GM21723 (cell line): Measurements from ENCODE around the gene NMRAL1.

ENCODE experiments used
- ATAC-seq: cut with Tn5 transposase; IDR thresholded peaks from one replicate; pipeline ENCODE4 v1.9.1; 2021; ENCODE audit warnings: mild to moderate bottlenecking, moderate library complexity; ENCODE audit not compliant: unreplicated experiment

NMRAL1 gene

DNA sequence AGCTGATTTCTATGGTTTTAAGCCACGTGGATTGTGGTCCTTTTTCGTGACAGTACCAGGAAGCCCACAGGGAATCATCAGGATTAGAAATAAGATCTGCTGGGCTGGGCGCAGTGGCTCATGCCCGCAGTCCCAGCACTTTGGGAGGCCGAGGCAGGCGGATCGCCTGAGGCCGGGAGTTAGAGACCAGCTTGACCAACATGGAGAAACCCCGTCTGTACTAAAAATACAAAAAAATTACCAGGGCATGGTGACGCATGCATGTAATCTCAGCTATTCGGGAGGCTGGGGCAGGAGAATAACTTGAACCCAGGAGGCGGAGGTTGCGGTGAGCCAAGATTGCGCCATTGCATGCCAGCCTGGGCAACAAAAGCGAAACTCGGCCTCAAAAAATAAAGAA is 6.5 kb downstream of the NMRAL1 start:
- no peak for ATAC-seq

DNA sequence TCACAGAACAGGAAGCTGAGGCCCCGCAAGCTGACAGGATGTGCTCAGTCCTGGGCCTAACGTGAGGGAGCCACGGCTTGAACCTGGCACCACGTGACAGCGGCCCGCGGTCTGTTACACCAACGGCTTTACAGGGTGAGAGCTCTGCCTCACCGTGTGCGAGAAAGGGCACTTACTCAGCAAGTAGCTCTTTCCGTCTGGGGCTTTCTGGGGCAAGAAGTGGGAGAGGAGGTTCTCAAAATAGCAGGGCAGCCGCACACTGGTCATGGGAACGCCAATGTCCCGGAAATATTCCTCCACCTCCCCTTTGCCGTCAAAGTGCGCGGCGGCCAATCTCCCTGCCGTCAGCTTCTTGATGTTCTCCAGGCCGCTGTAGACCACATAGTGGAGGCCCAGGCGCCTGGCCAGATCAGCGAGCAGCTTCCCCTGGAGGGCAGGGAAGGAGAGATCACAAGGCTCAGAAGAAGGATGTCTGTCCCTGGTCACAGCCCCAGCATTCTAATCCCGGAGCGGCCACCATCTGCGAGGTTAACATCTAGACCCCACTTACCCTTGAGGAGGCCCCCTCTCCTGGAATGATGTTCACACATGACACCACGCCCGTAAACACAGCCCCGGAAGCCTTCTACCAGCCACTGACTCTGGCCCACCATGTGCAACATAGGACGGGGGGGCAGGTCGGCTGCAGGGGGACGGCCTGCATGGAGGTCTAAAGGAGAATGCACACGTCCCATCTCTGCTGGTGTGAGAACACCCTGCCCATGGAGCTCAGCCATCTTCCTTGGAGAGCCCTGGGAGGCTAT is 8.2 kb downstream of the NMRAL1 start:
- no peak for ATAC-seq

DNA sequence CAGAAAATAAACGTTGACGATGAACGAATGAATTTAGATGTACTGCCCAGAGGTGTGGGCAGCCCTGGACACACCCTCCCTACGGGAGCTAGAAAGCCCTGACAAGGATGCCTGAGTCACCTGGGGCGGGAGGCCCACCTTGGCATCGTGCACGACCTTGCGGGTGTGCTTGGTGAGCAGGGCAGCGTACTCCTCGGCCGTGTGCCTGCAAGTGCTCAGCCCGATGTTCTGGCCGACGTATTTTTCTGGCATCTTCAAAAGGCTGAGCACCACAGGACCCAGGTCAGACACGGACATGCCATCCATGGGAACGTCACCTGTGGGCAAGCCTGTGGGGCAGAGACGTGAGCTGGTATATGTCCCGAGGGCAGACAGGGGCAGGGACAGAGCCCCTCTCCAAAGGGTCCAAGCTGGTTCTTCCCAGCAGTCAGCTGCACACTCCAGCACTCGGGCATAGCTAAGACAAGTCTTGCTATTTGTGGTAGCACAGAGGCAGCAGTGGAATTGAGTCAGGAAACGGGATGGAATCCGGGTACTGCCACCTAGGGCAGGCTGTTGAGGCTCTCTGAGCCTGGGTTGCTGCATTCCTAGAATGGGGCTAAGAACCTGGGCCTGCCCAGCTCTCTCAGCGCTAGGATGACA is 10.8 kb downstream of the NMRAL1 start:
- no peak for ATAC-seq

DNA sequence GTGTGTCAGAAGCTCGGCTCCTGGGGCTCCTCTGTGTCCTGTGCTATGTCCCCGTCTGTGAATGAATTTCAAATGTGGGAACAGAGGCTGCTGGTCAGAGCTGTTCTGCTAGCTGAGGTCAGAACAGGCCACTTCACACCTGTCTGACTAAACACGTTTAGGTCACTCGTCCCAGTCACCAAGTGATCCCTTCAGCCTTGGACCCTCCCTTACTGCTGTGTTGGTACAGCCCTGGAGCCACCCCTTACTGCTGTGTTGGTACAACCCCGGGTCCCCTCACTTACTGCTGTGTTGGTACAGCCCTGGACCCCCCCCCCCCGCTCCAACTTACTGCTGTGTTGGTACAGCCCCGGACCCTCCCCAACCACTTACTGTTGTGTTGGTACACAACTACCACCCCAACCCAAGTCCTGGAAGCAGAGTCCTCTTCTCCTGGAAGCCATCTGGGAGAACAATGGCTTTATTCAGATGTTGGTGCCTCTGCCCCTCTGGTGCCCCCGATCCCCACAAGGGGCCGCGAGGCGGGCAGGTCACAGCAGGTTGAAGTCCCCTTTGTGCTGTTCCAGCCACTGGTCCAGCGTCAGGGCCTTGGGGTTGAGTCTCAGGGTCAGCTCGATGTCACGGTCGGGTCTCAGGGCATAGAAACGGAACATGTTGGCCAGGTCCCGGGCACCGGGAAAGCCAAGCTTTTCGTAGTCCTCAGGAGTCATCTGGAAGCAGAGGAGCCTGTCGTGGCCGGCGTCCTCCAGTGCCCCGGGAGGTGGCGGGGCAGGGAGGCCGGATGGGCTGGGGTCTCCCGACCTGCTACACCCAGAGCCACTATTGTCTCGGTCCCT is 13.0 kb downstream of the NMRAL1 start:
- no peak for ATAC-seq

DNA sequence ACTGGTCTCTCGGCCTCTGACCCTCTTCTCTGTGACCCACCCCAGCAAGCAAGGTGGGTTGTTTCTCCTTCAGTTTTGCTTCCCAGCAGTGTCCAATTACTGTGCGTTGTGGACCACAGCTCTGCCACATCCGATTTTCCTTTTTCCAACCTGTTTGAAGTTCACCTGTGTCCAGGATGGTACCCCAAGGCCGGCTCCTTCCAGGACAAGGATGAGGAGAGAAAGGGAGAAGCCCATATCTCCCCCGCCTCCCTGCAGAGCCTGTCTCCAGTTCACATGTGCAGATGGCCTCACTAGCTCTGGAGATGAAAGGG is 13.5 kb downstream of the NMRAL1 start:
- ATAC-seq: no peak

DNA sequence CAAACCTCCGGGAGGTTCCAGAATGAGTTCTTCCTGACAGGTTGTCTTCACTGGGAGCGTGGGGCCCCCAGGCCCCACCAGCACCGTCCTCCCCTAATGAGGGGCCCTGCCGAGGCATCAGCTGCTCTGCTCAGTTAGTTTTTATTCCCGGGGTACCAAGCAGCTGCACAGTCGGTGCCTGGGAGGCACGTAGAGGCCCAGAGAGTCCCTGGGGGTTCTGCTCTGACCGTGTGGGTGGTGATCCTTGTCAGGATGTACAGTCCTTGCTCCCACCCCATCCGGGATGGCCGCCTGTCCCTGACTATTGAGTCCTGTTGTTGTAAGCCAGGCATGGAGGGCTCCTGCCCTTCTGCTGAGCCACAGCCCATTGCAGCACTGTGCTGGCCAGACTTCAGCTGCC is 18.5 kb downstream of the NMRAL1 start:
- ATAC-seq: no peak

DNA sequence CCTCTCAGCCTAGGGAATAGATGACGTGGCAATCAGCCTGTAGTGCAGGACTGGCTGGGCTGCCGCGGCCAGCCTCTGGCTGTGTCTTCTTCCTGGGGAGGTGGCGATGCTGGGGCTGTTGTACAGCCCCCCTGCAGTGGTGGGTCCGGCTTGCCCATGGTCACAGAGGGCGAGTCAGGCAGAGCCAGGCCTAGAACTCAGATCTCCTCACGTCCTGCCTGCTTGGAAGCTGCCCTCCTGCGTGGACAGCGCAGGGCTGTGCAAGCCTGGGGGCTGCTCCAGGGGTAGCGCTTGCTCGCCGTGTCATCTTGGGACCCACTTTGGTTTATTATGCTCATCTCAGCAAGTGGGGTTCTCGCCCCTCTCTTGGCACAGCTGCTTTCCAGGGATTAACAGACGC is 19.3 kb downstream of the NMRAL1 start:
- no peak for ATAC-seq

DNA sequence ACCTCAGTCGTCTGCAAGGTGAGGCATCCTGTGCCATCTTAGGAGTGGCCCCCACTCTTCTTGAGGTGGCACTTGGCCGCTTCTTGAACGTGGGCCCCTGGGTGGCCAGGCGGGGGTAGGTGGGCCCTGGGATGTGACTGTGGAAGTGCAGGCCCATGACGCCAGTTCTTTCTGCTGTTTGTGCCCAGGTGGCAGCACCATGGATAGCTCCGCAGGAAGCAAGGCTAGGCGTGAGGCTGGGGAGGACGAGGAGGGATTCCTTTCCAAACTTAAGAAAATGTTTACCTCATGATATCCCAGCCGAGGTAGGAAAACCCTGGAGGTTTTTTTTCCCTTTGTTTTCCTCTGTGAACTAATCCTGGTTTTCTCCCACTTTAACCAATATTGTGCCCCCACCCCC is 19.8 kb downstream of the NMRAL1 start:
- ATAC-seq: no peak

DNA sequence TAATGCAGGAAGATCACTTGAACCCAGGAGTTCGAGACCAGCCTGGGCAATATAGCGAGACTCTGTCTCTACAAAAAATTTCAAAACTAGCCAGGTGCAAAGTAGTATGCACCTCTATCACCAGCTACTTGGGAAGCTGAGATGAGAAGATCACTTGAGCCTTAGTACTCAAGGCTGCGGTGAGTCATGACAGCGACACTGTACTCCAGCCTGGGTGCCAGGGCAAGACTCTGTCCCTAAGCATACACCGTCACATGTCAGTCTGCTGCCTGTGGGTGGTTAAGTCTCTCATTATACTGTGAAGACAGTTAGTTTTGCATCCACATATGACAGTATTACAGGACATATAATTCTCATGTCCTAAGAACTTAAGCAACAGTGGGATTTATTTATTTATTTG is 21.8 kb downstream of the NMRAL1 start:
- no peak for ATAC-seq

DNA sequence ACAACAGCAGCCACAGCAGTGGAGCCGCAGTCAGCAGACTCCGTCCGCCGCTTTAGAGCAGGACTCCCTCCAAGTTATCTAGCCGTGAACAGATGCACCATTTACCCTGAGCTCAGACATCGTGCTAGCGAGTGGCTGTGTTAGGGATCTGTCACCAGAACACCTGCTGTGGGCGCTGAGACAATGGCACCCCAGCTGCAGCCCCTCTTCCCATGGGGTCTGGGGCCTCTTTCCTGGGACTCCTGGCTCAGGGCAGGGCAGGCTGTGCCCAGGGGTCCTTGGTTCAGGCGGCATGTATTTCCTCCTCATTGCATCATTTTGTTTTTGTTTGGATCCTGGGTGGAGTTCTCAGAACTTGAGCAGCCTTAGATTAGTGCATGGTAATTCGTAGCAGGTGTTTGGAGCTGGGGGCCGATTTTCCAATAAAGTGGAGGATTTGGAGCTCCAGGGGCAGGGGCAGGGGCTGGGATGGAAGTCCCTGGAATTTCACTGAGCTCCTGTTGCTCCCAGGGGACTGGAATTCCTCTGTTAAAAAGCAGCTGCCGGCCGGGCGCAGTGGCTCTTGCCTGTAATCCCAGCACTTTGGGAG is 23.4 kb downstream of the NMRAL1 start:
- no peak for ATAC-seq

DNA sequence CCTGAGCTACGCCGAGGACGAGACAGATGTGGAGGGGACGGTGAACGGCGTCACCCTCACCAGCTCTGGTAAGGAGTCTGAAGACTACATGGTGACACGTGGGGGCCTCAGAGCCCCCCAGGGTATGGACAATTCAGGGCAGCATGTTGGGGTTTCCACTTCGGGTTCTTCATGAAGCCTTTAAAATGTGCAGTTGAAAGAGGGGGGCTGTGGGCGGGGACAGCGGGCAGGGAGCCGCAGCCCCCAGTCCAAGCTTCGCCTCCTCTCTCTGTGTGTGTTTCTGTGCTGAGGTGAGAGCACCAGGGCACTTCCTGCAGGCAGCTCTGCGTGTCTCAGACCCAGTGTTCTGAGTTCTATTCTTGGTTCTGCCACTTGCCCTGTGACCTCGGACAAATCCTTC is 24.0 kb downstream of the NMRAL1 start:
- ATAC-seq: no peak

DNA sequence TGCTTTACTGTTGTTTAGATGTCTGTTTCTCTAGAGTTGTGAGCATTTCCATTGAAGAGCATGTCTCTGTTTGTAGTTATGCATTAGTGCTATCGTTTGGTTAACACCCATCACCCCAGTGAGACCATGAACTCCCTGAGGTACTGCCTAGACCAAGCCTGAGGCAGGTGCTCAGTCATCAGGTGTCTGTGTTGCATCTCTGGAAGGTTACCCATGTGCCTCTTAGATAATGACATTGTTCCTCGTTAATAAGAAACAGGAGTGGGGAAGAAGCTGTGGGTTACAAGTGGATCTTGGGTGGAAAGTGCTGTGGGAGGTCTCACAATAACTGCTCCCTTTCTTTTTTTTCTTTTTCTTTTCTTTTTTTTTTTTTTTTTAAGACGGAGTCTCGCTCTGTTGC is 30.4 kb downstream of the NMRAL1 start:
- ATAC-seq: no peak

DNA sequence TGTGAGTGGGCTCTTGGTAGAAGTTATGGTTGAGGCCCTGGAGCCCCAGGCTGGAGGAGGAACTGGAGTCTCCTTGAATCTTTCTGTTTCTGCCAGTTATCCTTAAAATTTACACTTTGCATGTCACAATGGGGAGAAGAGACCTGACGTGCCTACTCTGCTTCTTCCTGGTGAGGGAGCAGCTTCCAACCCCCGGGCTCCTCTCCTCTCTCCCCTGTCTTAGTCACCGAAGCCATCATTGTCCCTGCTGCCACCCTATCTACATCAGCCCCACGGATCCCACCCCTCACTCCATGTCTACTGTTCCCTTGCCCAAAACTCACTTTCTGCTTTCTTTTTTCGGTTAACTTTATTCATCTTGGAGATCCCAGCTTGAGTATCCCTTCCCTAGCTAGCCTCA is 31.2 kb downstream of the NMRAL1 start:
- ATAC-seq: no peak

DNA sequence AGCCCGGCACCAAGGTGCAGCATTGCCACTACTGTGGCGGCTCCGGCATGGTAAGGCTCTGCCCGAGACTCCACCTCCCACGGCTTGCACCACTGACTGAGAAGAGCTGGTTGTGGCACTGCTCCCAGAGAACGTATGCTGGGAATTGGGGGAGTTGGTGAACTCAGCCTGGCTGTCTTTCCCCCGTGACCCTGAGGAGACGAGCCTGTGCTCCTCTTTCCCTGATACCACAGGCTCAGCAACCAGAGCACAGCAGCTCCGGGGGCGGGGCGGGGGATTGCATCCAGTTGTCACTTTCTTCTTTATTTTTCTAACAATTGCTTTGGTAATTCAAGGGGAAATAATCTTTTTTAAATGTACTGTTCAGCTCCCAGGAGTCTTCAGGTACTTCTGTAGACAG is 32.1 kb downstream of the NMRAL1 start:
- no peak for ATAC-seq

DNA sequence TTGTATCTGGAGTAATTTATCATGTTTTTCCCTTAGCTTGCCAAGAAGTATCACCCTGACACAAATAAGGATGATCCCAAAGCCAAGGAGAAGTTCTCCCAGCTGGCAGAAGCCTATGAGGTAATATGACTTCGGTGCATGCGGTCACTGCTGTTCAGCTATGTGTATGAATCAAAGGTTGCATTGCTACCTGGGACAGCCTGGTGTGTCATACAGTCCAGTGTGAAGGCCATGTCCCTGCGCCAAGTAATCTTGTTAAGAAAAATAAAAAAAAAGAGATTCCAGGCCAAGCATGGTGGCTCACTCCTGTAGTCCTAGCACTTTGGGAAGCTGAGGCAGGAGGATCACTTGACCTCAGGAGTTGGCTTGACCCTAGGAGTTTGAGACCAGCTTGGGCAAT is 37.1 kb downstream of the NMRAL1 start:
- no peak for ATAC-seq

DNA sequence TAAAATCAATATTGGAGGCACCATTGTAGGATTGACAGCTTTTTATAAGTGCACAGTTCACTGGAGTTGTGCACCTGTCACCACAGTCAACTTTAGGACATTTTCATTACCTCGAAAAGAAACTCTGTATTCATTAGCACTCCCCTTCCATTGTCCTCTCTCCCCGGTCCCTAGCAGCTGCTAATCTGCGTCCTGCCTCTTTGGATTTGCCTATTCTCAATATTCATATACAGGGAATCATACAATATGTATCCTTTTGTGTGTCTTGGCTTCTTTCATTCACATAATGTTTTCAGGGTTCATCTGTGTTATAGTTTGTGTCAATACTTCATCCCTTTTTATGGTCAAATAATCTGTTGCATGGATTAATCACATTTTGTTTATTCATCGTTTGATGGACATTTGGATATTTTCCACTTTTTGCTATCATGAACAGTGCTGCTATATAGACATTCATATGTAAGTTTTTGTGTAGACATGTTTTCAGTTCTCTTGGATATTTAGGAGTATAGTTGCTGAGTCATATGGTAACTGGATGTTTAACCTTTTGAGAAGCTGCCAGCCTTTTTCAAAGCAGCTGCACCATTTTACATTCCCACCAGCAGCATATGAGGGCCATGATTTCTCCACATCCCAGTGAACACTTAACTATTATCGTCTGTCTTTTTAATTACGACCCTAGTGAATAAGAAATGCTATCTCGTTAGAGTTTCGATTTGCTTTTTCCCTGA is 38.9 kb downstream of the NMRAL1 start:
- ATAC-seq: no peak

DNA sequence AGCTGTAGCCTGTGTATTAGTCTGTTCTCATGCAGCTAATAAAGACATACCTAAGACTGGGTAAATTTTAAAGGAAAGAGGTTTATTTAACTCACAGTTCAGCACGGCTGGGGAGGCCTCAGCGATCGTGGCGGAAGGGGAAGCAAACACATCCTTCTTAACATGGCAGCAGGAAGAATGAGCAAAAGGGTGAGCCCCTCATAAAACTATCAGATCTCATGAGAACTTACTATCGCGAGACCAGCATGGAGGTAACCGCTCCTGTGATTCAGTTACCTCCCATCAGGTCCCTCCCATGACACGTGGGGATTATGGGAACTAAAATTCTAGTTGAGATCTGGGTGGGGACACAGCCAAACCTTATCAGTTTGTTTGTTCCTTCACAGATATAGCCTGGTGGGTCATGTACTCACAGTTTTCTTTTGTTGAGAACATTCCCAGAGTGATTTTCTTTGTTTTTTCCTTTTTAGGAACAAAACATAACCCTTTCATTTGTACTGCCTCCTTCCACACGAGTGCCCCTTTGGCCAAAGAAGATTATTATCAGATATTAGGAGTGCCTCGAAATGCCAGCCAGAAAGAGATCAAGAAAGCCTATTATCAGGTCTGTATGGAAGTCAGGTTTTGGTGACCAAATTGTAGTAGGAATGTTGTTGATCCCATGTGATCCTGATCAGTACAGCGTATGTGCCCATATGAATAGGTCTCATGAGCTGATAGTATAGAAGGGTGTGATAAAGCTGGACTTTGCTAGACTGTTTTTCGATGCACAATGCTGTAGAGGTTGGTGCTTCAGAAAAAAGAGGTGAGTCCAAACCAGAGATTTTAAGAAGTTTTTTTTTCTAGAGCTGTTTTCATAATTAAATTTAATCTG is 40.3 kb downstream of the NMRAL1 start:
- no peak for ATAC-seq

DNA sequence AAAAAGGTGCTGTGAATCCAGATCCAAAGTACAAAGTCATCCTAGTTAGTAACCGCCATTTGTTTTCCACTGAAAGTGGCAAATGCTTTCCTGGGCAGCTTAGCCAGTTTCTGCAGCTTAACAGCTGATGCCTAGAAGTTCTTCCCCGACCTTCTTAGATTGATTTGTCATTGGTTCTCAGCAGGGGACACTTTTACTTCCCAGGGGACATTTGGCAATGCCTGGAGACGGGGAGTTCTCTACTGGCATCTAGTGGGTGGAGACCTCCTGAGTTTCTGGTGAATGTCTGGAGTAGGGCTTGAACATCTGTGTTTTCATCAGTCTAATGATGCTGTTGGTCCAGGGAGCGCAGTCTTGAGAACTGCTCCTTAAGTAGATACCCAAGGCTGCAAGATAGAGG is 41.2 kb downstream of the NMRAL1 start:
- no peak for ATAC-seq

DNA sequence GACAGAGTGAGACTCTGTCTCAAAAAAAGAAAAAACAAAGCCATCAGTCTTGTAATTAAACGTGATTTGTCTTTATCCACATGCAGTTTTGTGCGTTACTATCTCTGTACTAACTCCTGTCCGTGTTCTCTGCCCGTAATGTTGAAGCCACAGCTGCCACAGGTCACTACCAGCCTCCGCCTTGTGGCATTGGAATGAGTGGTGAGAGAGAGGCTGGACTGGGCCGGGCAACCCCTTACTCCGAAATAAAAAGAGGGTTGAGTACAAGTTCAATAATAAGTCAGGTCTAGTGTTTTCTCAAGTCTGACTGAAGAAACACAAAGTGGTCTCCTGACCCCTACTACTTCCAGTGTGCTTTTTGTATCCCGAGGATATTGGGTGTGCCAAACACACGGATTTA is 43.4 kb downstream of the NMRAL1 start:
- ATAC-seq: no peak

DNA sequence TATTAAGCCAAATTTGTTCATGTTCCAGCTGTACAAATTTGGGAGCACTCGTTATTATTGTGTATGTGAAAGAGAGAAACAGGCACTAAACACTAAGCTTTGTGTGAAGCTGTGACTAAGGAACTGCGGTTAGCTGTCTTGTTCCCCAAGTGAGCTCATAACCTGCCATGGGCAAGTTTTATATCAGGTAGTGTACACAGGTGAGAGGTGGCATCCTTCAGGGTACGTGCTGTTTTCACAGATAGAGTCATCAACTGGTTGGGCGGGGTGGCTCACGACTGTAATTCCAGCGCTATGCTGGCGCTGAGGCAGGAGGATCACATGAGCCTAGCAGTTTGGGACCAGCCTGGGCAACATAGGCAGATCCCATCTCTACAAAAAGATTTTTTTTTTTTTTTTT is 45.9 kb downstream of the NMRAL1 start:
- ATAC-seq: no peak
